Neural cell (in vitro differentiated cells): ENCODE measurements around the gene FAM216B. TPM values are rescaled to one million over a fixed set of nuclear protein-coding genes. Genes with fewer than 3 reads are reported as not detected.

Experiments
- H2AFZ ChIP-seq: fragments of 200-600, 300-800 bp; sonication (generic), shearing (Covaris generic); 2 replicates; pipeline ENCODE4 v1.6.0; 2014; ENCODE audit warnings: low read depth, mild to moderate bottlenecking, antibody characterized with exemption, low read length, moderate library complexity
- H3F3A ChIP-seq: fragments of 200-600 bp; shearing (Covaris generic); 2 replicates; pipeline ENCODE4 v1.6.1; 2016; ENCODE audit warnings: mild to moderate bottlenecking, moderate library complexity, mixed read lengths, antibody characterized with exemption, low read length; ENCODE audit not compliant: insufficient read depth, poor library complexity, severe bottlenecking
- H3K27ac ChIP-seq: fragments of 200-600, 300-800 bp; sonication (generic), shearing (Covaris generic); 2 replicates; pipeline ENCODE4 v1.5.1; 2014; ENCODE audit warnings: mild to moderate bottlenecking, low read length, moderate library complexity
- H3K27me3 ChIP-seq: fragments of 300-800, 200-600 bp; sonication (generic), shearing (Covaris generic); 2 replicates; pipeline ENCODE4 v1.6.0; 2014; ENCODE audit warnings: mild to moderate bottlenecking, low read depth, low read length, moderate library complexity; ENCODE audit not compliant: insufficient read depth
- H3K36me3 ChIP-seq: fragments of 300-800, 200-600 bp; sonication (generic), shearing (Covaris generic); 2 replicates; pipeline ENCODE4 v1.5.1; 2014; ENCODE audit warnings: mild to moderate bottlenecking, antibody characterized with exemption, low read length, moderate library complexity; ENCODE audit not compliant: insufficient read depth
- H3K4me2 ChIP-seq: fragments of 300-800, 200-600 bp; sonication (generic), shearing (Covaris generic); 2 replicates; pipeline ENCODE4 v1.6.0; 2014; ENCODE audit warnings: mild to moderate bottlenecking, low read length
- H3K4me3 ChIP-seq: fragments of 300-800, 200-600 bp; sonication (generic), shearing (Covaris generic); 2 replicates; pipeline ENCODE4 v1.5.1; 2014; ENCODE audit warnings: mild to moderate bottlenecking, low read length, moderate library complexity
- H3K79me2 ChIP-seq: fragments of 200-600 bp; shearing (Covaris generic); replicated peaks from 2 replicates; pipeline ENCODE4 v1.6.0; 2014; ENCODE audit warnings: mild to moderate bottlenecking, low read length, moderate library complexity; ENCODE audit not compliant: insufficient read depth
- H3K9ac ChIP-seq: fragments of 300-800, 200-600 bp; sonication (generic), shearing (Covaris generic); 2 replicates; pipeline ENCODE4 v1.6.1; 2016; ENCODE audit warnings: mild to moderate bottlenecking, low read length, mixed read lengths
- H3K9me2 ChIP-seq: fragments of 200-600 bp; shearing (Covaris generic); 2 replicates; pipeline ENCODE4 v1.6.1; 2016; ENCODE audit warnings: mild to moderate bottlenecking, low read length, mixed read lengths; ENCODE audit not compliant: insufficient read depth
- H3K9me3 ChIP-seq: fragments of 200-600, 300-800 bp; sonication (generic), shearing (Covaris generic); 2 replicates; pipeline ENCODE4 v1.6.1; 2016; ENCODE audit warnings: mild to moderate bottlenecking, mixed run types, low read length, moderate library complexity, mixed read lengths
- H4K20me1 ChIP-seq: fragments of 200-600 bp; shearing (Covaris generic); 2 replicates; pipeline ENCODE4 v1.6.1; 2016; ENCODE audit warnings: mild to moderate bottlenecking, mixed run types; ENCODE audit not compliant: insufficient read depth
- EP300 ChIP-seq: fragments of 450-650 bp; conservative IDR thresholded peaks from 2 replicates; pipeline ENCODE4 v1.6.1; 2014; ENCODE audit warnings: antibody characterized with exemption, mild to moderate bottlenecking, moderate library complexity; ENCODE audit not compliant: poor library complexity, severe bottlenecking
- EZH2 ChIP-seq: fragments of 200-600, 300-800 bp; shearing (Covaris generic), sonication (generic); IDR thresholded peaks from 2 replicates; pipeline ENCODE4 v1.6.1; 2014; ENCODE audit warnings: antibody characterized with exemption, low read length, borderline replicate concordance, mild to moderate bottlenecking; ENCODE audit not compliant: insufficient read depth, poor library complexity, severe bottlenecking
- MXI1 ChIP-seq: fragments of 450-650 bp; conservative IDR thresholded peaks from 2 replicates; pipeline ENCODE4 v1.6.1; 2014; ENCODE audit warnings: antibody characterized with exemption, mild to moderate bottlenecking; ENCODE audit not compliant: poor library complexity, severe bottlenecking
- POLR2AphosphoS5 ChIP-seq: IDR thresholded peaks from 2 replicates; pipeline ENCODE4 v1.6.1; 2012
- RAD21 ChIP-seq: fragments of 450-650 bp; conservative IDR thresholded peaks from 2 replicates; pipeline ENCODE4 v1.6.1; 2014; ENCODE audit warnings: antibody characterized with exemption, mild to moderate bottlenecking, moderate library complexity
- SMC3 ChIP-seq: fragments of 450-650 bp; conservative IDR thresholded peaks from 2 replicates; pipeline ENCODE4 v1.6.1; 2014; ENCODE audit warnings: antibody characterized with exemption, mild to moderate bottlenecking, moderate library complexity; ENCODE audit not compliant: poor library complexity
- TAF1 ChIP-seq: IDR thresholded peaks from 2 replicates; pipeline ENCODE4 v1.6.1; 2012; ENCODE audit warnings: low read depth
- polyA minus RNA-seq: library from RNA; depleted of rRNA, polyadenylated mRNA; stranded (reverse); fragments of >200 nt; gene quantifications from 2 replicates; pipeline ENCODE4 v1.2.3, GENCODE V29; 2014
- polyA plus RNA-seq: library from polyadenylated mRNA; depleted of rRNA; stranded (reverse); fragments of >200 nt; gene quantifications from 2 replicates; pipeline ENCODE4 v1.2.3, GENCODE V29; 2014
- TF ChIP-seq, protein P1 (sequence below): fragments of 450-650 bp; IDR thresholded peaks from 2 replicates; pipeline ENCODE4 v1.5.1; 2014; ENCODE audit warnings: antibody characterized with exemption, mild to moderate bottlenecking, moderate library complexity; ENCODE audit not compliant: poor library complexity, severe bottlenecking
- TF ChIP-seq, protein P2 (sequence below): IDR thresholded peaks from 2 replicates; pipeline ENCODE4 v1.6.1; 2012; ENCODE audit warnings: borderline replicate concordance

Gene FAM216B
- polyA plus RNA-seq (not detected in 2 replicates), polyA minus RNA-seq (not detected in 2 replicates)

DNA sequence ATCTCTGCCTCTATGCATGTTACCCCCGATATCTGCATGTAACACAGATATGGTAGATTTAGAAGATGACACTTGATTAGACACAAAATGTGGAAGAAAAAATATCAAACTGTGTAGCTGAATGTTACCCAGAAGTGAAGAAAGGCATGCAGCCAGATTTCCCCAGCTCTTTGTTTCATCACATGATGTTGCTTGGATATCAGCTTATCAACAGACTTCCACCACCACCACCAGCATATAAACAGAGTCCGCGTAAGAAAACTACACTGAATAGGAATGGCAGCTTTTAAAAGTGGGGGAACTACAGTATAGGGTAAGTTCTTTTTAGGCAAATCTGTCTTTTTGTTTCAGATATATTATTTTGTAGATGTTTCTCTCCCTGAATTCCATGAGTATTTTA lies at the start of gene FAM216B:
Gene FAM216B, plus strand, starts transcription at position 233 of the 400 bp plus-strand sequence. CDS start 2,484 bp downstream, outside the sequence.
- Histone ChIP-seq H3K9me3 (no peaks in the 10 kb centered on the region), H4K20me1 (no peaks in the 10 kb centered on the region), H2AFZ (no peak within 1 kb of the TSS), H3K9me2 (no peaks in the 10 kb centered on the region), H3F3A (no peaks in the 10 kb centered on the region), H3K4me2 (no peak within 1 kb of the TSS), H3K36me3 (no peaks in the 10 kb centered on the region), H3K27ac (no peak within 1 kb of the TSS), H3K27me3 (no peaks in the 10 kb centered on the region), H3K9ac (no peak within 1 kb of the TSS), H3K4me3 (no peak within 1 kb of the TSS), H3K79me2 (no peaks in the 10 kb centered on the region)
- TF ChIP-seq RAD21, result no peak
- no peak for TF ChIP-seq MXI1
- TF ChIP-seq, protein P1, sequence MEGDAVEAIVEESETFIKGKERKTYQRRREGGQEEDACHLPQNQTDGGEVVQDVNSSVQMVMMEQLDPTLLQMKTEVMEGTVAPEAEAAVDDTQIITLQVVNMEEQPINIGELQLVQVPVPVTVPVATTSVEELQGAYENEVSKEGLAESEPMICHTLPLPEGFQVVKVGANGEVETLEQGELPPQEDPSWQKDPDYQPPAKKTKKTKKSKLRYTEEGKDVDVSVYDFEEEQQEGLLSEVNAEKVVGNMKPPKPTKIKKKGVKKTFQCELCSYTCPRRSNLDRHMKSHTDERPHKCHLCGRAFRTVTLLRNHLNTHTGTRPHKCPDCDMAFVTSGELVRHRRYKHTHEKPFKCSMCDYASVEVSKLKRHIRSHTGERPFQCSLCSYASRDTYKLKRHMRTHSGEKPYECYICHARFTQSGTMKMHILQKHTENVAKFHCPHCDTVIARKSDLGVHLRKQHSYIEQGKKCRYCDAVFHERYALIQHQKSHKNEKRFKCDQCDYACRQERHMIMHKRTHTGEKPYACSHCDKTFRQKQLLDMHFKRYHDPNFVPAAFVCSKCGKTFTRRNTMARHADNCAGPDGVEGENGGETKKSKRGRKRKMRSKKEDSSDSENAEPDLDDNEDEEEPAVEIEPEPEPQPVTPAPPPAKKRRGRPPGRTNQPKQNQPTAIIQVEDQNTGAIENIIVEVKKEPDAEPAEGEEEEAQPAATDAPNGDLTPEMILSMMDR, result no peak
- no peak for TF ChIP-seq SMC3
- TF ChIP-seq POLR2AphosphoS5, result no peak

DNA sequence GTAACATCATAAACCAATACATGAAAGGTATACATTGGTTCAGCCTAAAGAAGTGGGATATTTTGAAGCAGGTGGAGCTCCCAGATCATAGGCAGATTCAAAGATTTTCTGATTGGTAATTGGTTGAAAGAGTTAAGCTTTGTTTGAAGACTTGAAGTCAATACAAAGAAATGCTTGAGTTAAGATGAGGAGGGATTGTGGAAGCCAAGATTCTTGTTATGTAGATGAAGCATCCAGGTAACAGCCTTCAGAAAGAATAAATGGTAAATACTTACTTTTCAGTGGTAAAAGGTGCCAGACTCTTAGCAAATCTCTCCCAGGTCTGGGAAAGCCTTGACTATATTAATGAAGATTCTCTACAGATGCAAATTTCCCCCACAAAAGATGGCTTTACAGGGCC lies 49.3 kb upstream of the FAM216B start:
- Histone ChIP-seq H4K20me1 (no peaks in the 10 kb centered on the region), H3K4me2 (no peak overlapping the region), H3K9me2 (no peaks in the 10 kb centered on the region), H2AFZ (no peak overlapping the region), H3K9ac (no peak overlapping the region), H3K27ac (no peak overlapping the region), H3K79me2 (no peaks in the 10 kb centered on the region), H3K9me3 (no peaks in the 10 kb centered on the region), H3K27me3 (no peaks in the 10 kb centered on the region), H3F3A (no peaks in the 10 kb centered on the region), H3K4me3 (no peak overlapping the region), H3K36me3 (no peaks in the 10 kb centered on the region)
- TF ChIP-seq, protein P2, sequence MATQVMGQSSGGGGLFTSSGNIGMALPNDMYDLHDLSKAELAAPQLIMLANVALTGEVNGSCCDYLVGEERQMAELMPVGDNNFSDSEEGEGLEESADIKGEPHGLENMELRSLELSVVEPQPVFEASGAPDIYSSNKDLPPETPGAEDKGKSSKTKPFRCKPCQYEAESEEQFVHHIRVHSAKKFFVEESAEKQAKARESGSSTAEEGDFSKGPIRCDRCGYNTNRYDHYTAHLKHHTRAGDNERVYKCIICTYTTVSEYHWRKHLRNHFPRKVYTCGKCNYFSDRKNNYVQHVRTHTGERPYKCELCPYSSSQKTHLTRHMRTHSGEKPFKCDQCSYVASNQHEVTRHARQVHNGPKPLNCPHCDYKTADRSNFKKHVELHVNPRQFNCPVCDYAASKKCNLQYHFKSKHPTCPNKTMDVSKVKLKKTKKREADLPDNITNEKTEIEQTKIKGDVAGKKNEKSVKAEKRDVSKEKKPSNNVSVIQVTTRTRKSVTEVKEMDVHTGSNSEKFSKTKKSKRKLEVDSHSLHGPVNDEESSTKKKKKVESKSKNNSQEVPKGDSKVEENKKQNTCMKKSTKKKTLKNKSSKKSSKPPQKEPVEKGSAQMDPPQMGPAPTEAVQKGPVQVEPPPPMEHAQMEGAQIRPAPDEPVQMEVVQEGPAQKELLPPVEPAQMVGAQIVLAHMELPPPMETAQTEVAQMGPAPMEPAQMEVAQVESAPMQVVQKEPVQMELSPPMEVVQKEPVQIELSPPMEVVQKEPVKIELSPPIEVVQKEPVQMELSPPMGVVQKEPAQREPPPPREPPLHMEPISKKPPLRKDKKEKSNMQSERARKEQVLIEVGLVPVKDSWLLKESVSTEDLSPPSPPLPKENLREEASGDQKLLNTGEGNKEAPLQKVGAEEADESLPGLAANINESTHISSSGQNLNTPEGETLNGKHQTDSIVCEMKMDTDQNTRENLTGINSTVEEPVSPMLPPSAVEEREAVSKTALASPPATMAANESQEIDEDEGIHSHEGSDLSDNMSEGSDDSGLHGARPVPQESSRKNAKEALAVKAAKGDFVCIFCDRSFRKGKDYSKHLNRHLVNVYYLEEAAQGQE, result no peak
- TF ChIP-seq MXI1, result no peak
- TF ChIP-seq TAF1, result no peak
- TF ChIP-seq EZH2, result no peak
- TF ChIP-seq, protein P1, result no peak
- TF ChIP-seq RAD21, result no peak
- no peak for TF ChIP-seq EP300
- no peak for TF ChIP-seq POLR2AphosphoS5
- TF ChIP-seq SMC3, result no peak
